HUES6 (cell line): ENCODE results near the gene PRX.
"Not testable (repeated sequence)": the region's sequence is repeated elsewhere in the genome, so short reads cannot be mapped to it uniquely, and the experiment has no call there.

ENCODE experiments used
- H3K27ac ChIP-seq: 2 replicates; pipeline ENCODE4 v1.7.0; 2013; ENCODE audit warnings: low read depth, mild to moderate bottlenecking, low read length, inconsistent platforms
- H3K27me3 ChIP-seq: 2 replicates; pipeline ENCODE4 v1.6.1; 2013; ENCODE audit warnings: low read length; ENCODE audit not compliant: control insufficient read depth, insufficient read depth
- H3K36me3 ChIP-seq: 2 replicates; pipeline ENCODE4 v1.6.1; 2013; ENCODE audit warnings: low read length; ENCODE audit not compliant: control insufficient read depth, insufficient read depth
- H3K4me1 ChIP-seq: 2 replicates; pipeline ENCODE4 v1.6.1; 2013; ENCODE audit warnings: low read length; ENCODE audit not compliant: control insufficient read depth, insufficient read depth
- H3K4me3 ChIP-seq: 2 replicates; pipeline ENCODE4 v1.5.1; 2013; ENCODE audit warnings: low read depth, low read length
- H3K9ac ChIP-seq: one replicate; pipeline ENCODE4 v1.6.1; 2013; ENCODE audit warnings: mild to moderate bottlenecking, low read length
- H3K9me3 ChIP-seq: 2 replicates; pipeline ENCODE4 v1.6.1; 2013; ENCODE audit warnings: low read depth, low read length; ENCODE audit not compliant: control insufficient read depth, insufficient read depth

Gene PRX

GRCh38 chr19:40413291-40413845 lies at the start of gene PRX:
Gene PRX (minus strand): TSS chr19:40413378. CDS start chr19:40407932, 5,446 bp downstream.
- Histone ChIP-seq H3K9ac (no peak within 1 kb of the TSS), H3K4me3 (peak within 1 kb of the TSS; percentile 26), H3K27me3 (no peaks in the 10 kb centered on the region), H3K4me1 (peaks cover 40% of the 10 kb centered on the region), H3K27ac (no peak within 1 kb of the TSS), H3K36me3 (no peaks in the 10 kb centered on the region), H3K9me3 (no peaks in the 10 kb centered on the region)

- Histone ChIP-seq H3K9ac (no peak overlapping the region), H3K27me3 (peaks cover 9% of the 10 kb centered on the region), H3K27ac (no peak overlapping the region)
Measured at GRCh38 chr19:40461669-40462221, 48.6 kb upstream of the PRX start.

GRCh38 chr19:40460185-40460584 lies 47.0 kb upstream of the PRX start:
- Histone ChIP-seq H3K27me3 (no peaks in the 10 kb centered on the region), H3K36me3 (peaks cover 3% of the 10 kb centered on the region; the same call in 1 of the 2 replicates), H3K27ac (no peak overlapping the region), H3K4me1 (peaks cover 8% of the 10 kb centered on the region), H3K4me3 (no peak overlapping the region), H3K9me3 (no peaks in the 10 kb centered on the region), H3K9ac (no peak overlapping the region)

More at GRCh38 chr19:40461669-40462221, 48.6 kb upstream of the PRX start:
- peaks cover 3% of the 10 kb centered on the region; the same call in 1 of the 2 replicates for H3K36me3 ChIP-seq
- no peak overlapping the region for H3K4me3 ChIP-seq
- peaks cover 16% of the 10 kb centered on the region for H3K4me1 ChIP-seq
- no peaks in the 10 kb centered on the region for H3K9me3 ChIP-seq

- no peaks in the 10 kb centered on the region for H3K9me3 ChIP-seq
- H3K27me3 ChIP-seq, result no peaks in the 10 kb centered on the region
- no peak overlapping the region for H3K9ac ChIP-seq
- no peaks in the 10 kb centered on the region for H3K4me1 ChIP-seq
- no peak overlapping the region for H3K4me3 ChIP-seq
- peaks cover 3% of the 10 kb centered on the region; the same call in 1 of the 2 replicates for H3K36me3 ChIP-seq
- H3K27ac ChIP-seq, result no peak overlapping the region
Measured at GRCh38 chr19:40458597-40458974, 45.4 kb upstream of the PRX start.

GRCh38 chr19:40457953-40458596 lies 44.9 kb upstream of the PRX start:
- H3K4me1 ChIP-seq, result no peaks in the 10 kb centered on the region
- no peak overlapping the region for H3K27ac ChIP-seq

DNA sequence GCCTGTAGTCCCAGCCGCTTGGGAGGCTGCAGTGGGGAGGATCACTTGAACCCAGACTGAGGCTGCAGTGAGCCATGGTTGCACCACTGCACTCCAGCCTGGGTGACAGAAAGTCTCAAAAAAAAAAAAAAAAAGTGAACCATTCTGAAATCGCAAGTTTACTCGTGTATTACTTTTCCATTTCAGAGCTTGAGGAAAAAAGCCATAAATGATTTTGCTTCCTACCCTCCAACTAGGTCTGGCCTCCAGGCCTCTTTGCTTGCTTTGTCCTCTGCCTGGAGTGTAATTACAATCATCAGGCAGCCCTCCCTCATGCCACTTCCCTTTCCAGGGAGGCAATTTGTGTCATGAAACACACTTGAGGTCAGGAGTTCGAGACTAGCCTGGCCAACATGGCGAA lies 43.9 kb upstream of the PRX start:
- no peak overlapping the region for H3K27ac ChIP-seq

More at GRCh38 chr19:40457953-40458596, 44.9 kb upstream of the PRX start:
- Histone ChIP-seq H3K4me3 (no peak overlapping the region), H3K36me3 (peaks cover 3% of the 10 kb centered on the region; the same call in 1 of the 2 replicates), H3K9ac (no peak overlapping the region), H3K9me3 (no peaks in the 10 kb centered on the region), H3K27me3 (no peaks in the 10 kb centered on the region)

GRCh38 chr19:40453943-40454342 lies 40.8 kb upstream of the PRX start:
- not testable (repeated sequence) for H3K36me3 ChIP-seq

More for the DNA sequence above, 43.9 kb upstream of the PRX start:
- Histone ChIP-seq H3K4me1 (no peaks in the 10 kb centered on the region), H3K27me3 (no peaks in the 10 kb centered on the region), H3K9ac (no peak overlapping the region), H3K9me3 (no peaks in the 10 kb centered on the region), H3K4me3 (no peak overlapping the region), H3K36me3 (peaks cover 3% of the 10 kb centered on the region; the same call in 1 of the 2 replicates)

GRCh38 chr19:40453151-40453735 lies 40.1 kb upstream of the PRX start:
- Histone ChIP-seq H3K27me3 (no peaks in the 10 kb centered on the region), H3K9ac (no peak overlapping the region), H3K4me1 (peaks cover 3% of the 10 kb centered on the region; the same call in 1 of the 2 replicates), H3K9me3 (no peaks in the 10 kb centered on the region), H3K27ac (no peak overlapping the region), H3K4me3 (no peak overlapping the region), H3K36me3 (peaks cover 3% of the 10 kb centered on the region; the same call in 1 of the 2 replicates)

More at GRCh38 chr19:40453943-40454342, 40.8 kb upstream of the PRX start:
- H3K27me3 ChIP-seq, H3K9ac ChIP-seq, H3K4me1 ChIP-seq, H3K27ac ChIP-seq, H3K4me3 ChIP-seq, H3K9me3 ChIP-seq: not testable (repeated sequence)

DNA sequence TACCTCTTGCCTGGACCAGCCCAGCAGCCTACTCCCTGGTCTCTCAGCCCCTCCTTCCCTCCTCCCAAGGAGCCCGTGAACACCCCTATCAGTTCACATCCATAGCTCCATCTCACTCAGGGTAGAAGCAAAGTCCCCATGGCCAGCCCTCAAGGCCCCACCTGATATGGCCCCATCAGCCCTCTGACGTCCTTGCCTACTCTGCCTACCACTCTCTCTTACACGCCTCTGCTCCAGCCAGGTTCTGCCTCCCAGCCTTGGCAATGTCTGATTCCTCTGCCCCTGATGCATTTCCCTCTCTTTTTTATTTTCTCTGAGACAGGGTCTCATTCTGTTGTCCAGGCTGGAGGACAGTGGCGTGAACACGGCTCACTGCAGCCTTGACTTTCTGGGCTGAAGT lies 38.8 kb upstream of the PRX start:
- no peaks in the 10 kb centered on the region for H3K27me3 ChIP-seq
- H3K9me3 ChIP-seq, result no peaks in the 10 kb centered on the region
- H3K4me3 ChIP-seq, result no peak overlapping the region
- H3K36me3 ChIP-seq, result peaks cover 5% of the 10 kb centered on the region
- H3K9ac ChIP-seq, result no peak overlapping the region
- no peak overlapping the region for H3K27ac ChIP-seq
- H3K4me1 ChIP-seq, result peaks cover 3% of the 10 kb centered on the region; the same call in 1 of the 2 replicates

DNA sequence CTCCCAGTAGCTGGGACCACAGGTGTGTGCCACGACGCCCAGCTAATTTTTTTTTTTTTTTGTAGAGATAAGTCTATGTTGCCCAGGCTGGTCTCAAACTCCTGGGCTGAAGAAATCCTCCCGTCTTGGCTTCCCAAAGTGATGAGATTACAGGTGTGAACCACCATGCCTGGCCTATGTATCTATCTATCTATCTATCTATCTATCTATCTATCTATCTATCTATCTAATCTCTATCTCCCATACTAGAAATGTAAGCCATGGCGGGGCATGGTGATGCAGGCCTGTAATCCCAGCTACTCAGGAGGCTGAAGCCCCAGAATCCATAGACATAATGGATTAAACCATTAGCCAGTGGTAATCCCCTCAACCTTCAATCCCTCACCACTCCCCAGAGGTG lies 37.5 kb upstream of the PRX start:
- Histone ChIP-seq H3K36me3 (peaks cover 5% of the 10 kb centered on the region), H3K27ac (no peak overlapping the region), H3K4me1 (peaks cover 13% of the 10 kb centered on the region)

GRCh38 chr19:40449506-40449905 lies 36.3 kb upstream of the PRX start:
- no peak overlapping the region for H3K4me3 ChIP-seq
- H3K9ac ChIP-seq, result no peak overlapping the region
- peaks cover 5% of the 10 kb centered on the region for H3K36me3 ChIP-seq
- no peak overlapping the region for H3K27ac ChIP-seq
- peaks cover 16% of the 10 kb centered on the region for H3K4me1 ChIP-seq
- H3K9me3 ChIP-seq, result no peaks in the 10 kb centered on the region
- H3K27me3 ChIP-seq, result no peaks in the 10 kb centered on the region

More for the DNA sequence above, 37.5 kb upstream of the PRX start:
- no peaks in the 10 kb centered on the region for H3K27me3 ChIP-seq
- no peak overlapping the region for H3K9ac ChIP-seq
- H3K9me3 ChIP-seq, result no peaks in the 10 kb centered on the region
- H3K4me3 ChIP-seq, result no peak overlapping the region
